Nephron progenitor cell (in vitro differentiated cells): ENCODE results near the gene DNAH8.

Experiments used
- DNase-seq: peaks from one replicate; pipeline ENCODE4 v3.0.0; 2021
- H3K27ac Mint-ChIP-seq: 2 replicates; pipeline ENCODE4 v1.8.0; 2021; ENCODE audit warnings: mild to moderate bottlenecking, moderate library complexity, mixed read lengths
- H3K27me3 Mint-ChIP-seq: 2 replicates; pipeline ENCODE4 v1.8.0; 2021; ENCODE audit warnings: mild to moderate bottlenecking, low read depth, mixed read lengths; ENCODE audit not compliant: poor library complexity
- H3K36me3 Mint-ChIP-seq: 2 replicates; pipeline ENCODE4 v1.8.0; 2021; ENCODE audit warnings: low read depth, mixed read lengths
- H3K4me1 Mint-ChIP-seq: 2 replicates; pipeline ENCODE4 v1.8.0; 2021; ENCODE audit warnings: mixed read lengths
- H3K4me3 Mint-ChIP-seq: 2 replicates; pipeline ENCODE4 v1.8.0; 2021; ENCODE audit warnings: mild to moderate bottlenecking, moderate library complexity, mixed read lengths
- H3K9me3 Mint-ChIP-seq: 2 replicates; pipeline ENCODE4 v1.8.0; 2021; ENCODE audit warnings: mild to moderate bottlenecking, moderate library complexity, mixed read lengths
- CTCF ChIP-seq: fragments of 200-600 bp; sonication (generic); IDR thresholded peaks from 2 replicates; pipeline ENCODE4 v1.5.0; 2021; ENCODE audit warnings: antibody characterized with exemption

Gene DNAH8

GRCh38 chr6:39004801-39005200, 289.7 kb downstream of the DNAH8 start:
- H3K9me3 Mint-ChIP-seq: no peaks in the 10 kb centered on the region
- DNase-seq: no peak
- H3K4me3 Mint-ChIP-seq: no peak overlapping the region
- no peak for TF ChIP-seq CTCF
- H3K27ac Mint-ChIP-seq: no peak overlapping the region
- no peaks in the 10 kb centered on the region for H3K36me3 Mint-ChIP-seq
- no peaks in the 10 kb centered on the region for H3K4me1 Mint-ChIP-seq
- H3K27me3 Mint-ChIP-seq: peaks cover 54% of the 10 kb centered on the region

GRCh38 chr6:39005774-39006173, 290.7 kb downstream of the DNAH8 start:
- DNase-seq: no peak
- Mint-ChIP-seq H3K36me3 (no peaks in the 10 kb centered on the region), H3K4me3 (no peak overlapping the region), H3K9me3 (no peaks in the 10 kb centered on the region), H3K27me3 (peaks cover 45% of the 10 kb centered on the region), H3K4me1 (no peaks in the 10 kb centered on the region), H3K27ac (no peak overlapping the region)
- TF ChIP-seq CTCF: no peak

GRCh38 chr6:39007575-39007974, 292.5 kb downstream of the DNAH8 start:
- no peak overlapping the region for H3K4me3 Mint-ChIP-seq
- no peak for DNase-seq
- H3K36me3 Mint-ChIP-seq: no peaks in the 10 kb centered on the region
- no peaks in the 10 kb centered on the region for H3K4me1 Mint-ChIP-seq
- no peak for TF ChIP-seq CTCF
- H3K9me3 Mint-ChIP-seq: no peaks in the 10 kb centered on the region
- peaks cover 33% of the 10 kb centered on the region for H3K27me3 Mint-ChIP-seq
- H3K27ac Mint-ChIP-seq: no peak overlapping the region

DNA sequence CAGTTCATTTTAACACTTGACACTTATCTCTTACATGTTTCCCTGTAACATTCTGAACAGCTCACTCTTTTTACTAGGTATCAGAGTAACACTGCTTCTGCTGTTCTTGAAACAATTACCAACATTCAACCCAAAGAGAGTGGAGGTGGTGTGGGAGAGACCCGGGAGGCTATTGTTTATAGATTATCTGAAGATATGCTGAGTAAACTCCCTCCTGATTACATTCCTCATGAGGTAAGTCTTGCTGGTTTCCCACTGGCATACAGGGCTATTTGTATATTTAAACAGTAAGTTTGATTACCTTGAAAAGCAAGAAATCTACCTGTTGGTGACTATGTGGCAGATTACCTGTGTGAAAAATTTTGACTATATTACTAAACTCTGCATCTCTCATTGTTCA, 293.6 kb downstream of the DNAH8 start:
- Mint-ChIP-seq H3K9me3 (no peaks in the 10 kb centered on the region), H3K4me1 (no peaks in the 10 kb centered on the region), H3K27ac (no peak overlapping the region), H3K4me3 (no peak overlapping the region), H3K27me3 (peaks cover 34% of the 10 kb centered on the region), H3K36me3 (no peaks in the 10 kb centered on the region)
- TF ChIP-seq CTCF: no peak
- DNase-seq: no peak

DNA sequence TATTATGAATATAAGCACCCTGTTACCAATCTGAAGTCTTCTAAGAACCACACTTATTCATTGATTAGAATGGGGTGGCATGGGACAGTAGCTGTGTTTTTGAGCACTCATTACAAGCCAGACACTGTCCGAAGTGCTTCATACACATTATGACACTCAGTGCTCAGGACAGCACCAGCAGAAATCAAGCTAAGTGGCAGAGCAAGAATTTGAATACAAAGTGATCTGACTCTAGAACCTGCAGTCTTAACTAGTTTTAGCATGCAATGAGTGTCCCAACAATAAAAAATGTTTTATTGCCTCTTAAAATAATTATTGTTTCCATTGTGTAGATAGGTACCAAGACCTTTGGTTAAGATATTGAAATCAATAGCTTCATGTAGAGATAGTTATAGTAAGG, 294.4 kb downstream of the DNAH8 start:
- no peak overlapping the region for H3K4me3 Mint-ChIP-seq
- no peaks in the 10 kb centered on the region for H3K36me3 Mint-ChIP-seq
- H3K27ac Mint-ChIP-seq: no peak overlapping the region
- no peaks in the 10 kb centered on the region for H3K9me3 Mint-ChIP-seq
- no peak for DNase-seq
- TF ChIP-seq CTCF: no peak
- no peaks in the 10 kb centered on the region for H3K4me1 Mint-ChIP-seq
- H3K27me3 Mint-ChIP-seq: peaks cover 39% of the 10 kb centered on the region

DNA sequence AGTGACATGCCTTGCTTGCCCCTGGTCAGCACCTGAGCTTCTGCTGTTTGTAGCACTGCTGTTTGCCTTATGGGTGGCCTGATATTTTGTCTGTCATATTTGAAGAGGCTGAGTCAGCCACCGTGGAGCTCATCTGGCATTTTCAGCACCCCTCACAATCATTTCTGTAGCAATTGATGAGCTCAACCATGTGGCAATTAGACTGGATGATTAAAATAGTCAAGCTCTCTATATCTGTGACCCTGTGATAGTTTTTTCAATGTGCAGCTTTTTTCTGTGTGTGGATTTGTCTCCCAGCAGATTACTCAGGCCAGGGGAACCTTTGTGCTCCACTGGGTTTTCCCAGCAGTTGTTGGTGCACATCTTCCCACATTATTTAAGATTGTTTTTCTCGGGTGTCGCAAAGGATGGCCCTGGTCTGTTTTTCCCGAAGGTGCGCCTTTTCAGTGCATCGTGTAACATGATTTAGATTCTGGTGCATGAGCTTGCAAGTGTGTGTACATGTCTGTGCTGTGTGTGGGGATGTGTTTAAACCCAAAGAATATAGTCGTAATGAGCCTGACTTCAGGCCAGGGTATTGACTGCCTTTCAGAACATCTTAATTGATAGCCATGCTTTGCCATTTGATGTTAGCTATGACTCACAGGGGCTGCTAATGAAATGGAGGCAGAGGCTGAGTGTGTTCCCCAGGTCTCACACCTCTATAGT, 301.9 kb downstream of the DNAH8 start:
- no peak for TF ChIP-seq CTCF
- Mint-ChIP-seq H3K36me3 (no peaks in the 10 kb centered on the region), H3K9me3 (no peaks in the 10 kb centered on the region), H3K4me1 (peaks cover 9% of the 10 kb centered on the region), H3K27me3 (peaks cover 21% of the 10 kb centered on the region), H3K27ac (no peak overlapping the region), H3K4me3 (no peak overlapping the region)
- no peak for DNase-seq
